Muscle of arm (tissue), 12 donors: ENCODE results near the gene SBF2. TPM values are rescaled to one million over a fixed set of nuclear protein-coding genes. Genes with fewer than 3 reads are reported as not detected.
"Not testable (repeated sequence)": the region's sequence is repeated elsewhere in the genome, so short reads cannot be mapped to it uniquely, and the experiment has no call there.

ENCODE experiments used
- DNase-seq: peaks from one replicate; pipeline ENCODE4 v3.0.0-alpha.2; 2013
- polyA plus RNA-seq, 12 donors: library from polyadenylated mRNA; unstranded; fragments of 120-200 nt; gene quantifications; one replicate each; pipeline ENCODE4 v1.2.1, GENCODE V29; 2013; ENCODE audit not compliant: insufficient read length in 12 of 12

Gene SBF2
- polyA plus RNA-seq, 12 donors, result 18.3 to 53.2 (median 25.3) TPM; not detected in 1

- DNase-seq, result no peak
Observed at GRCh38 chr11:9752091-9752490, 541.9 kb downstream of the SBF2 start.

- DNase-seq, result no peak
Observed at GRCh38 chr11:9750551-9750950, 543.5 kb downstream of the SBF2 start.

- peak; percentile 59 for DNase-seq
Observed at GRCh38 chr11:9748361-9748970, 545.6 kb downstream of the SBF2 start.

- DNase-seq, result no peak
Observed at GRCh38 chr11:9747828-9748227, 546.2 kb downstream of the SBF2 start.

GRCh38 chr11:9747229-9747628 is 546.8 kb downstream of the SBF2 start:
- no peak for DNase-seq

GRCh38 chr11:9745411-9746211 is 548.4 kb downstream of the SBF2 start:
- no peak for DNase-seq

GRCh38 chr11:9743512-9743911 is 550.5 kb downstream of the SBF2 start:
- DNase-seq, result not testable (repeated sequence)

GRCh38 chr11:9741260-9741659 is 552.8 kb downstream of the SBF2 start:
- no peak for DNase-seq

- no peak for DNase-seq
Observed at GRCh38 chr11:9740202-9740883, 553.7 kb downstream of the SBF2 start.

GRCh38 chr11:9739123-9739900 is 554.7 kb downstream of the SBF2 start:
- no peak for DNase-seq

- DNase-seq, result no peak
Observed at GRCh38 chr11:9738707-9739106, 555.3 kb downstream of the SBF2 start.

- no peak for DNase-seq
Observed at GRCh38 chr11:9738116-9738515, 555.9 kb downstream of the SBF2 start.

- DNase-seq, result no peak
Observed at GRCh38 chr11:9736365-9736764, 557.7 kb downstream of the SBF2 start.

- no peak for DNase-seq
Observed at GRCh38 chr11:9735919-9736318, 558.1 kb downstream of the SBF2 start.

- DNase-seq, result no peak
Observed at GRCh38 chr11:9735236-9735635, 558.8 kb downstream of the SBF2 start.

GRCh38 chr11:9733212-9733611 is 560.8 kb downstream of the SBF2 start:
- no peak for DNase-seq

GRCh38 chr11:9732453-9732852 is 561.6 kb downstream of the SBF2 start:
- DNase-seq, result no peak

GRCh38 chr11:9731256-9731655 is 562.8 kb downstream of the SBF2 start:
- DNase-seq, result no peak
